CD4-positive, alpha-beta T cell treated with Interleukin-12 subunit alpha and Interleukin-12 subunit beta, for 1 hour (primary cell): ENCODE results near the gene RNF145.
A peak's percentile ranks its signal among the peaks of the same experiment; 100 is the strongest.
"Not testable (repeated sequence)": the region's sequence is repeated elsewhere in the genome, so short reads cannot be mapped to it uniquely, and the experiment has no call there.

Source experiments
- DNase-seq: peaks from one replicate; pipeline ENCODE4 v3.0.0-alpha.2; 2020

The RNF145 gene, protein sequence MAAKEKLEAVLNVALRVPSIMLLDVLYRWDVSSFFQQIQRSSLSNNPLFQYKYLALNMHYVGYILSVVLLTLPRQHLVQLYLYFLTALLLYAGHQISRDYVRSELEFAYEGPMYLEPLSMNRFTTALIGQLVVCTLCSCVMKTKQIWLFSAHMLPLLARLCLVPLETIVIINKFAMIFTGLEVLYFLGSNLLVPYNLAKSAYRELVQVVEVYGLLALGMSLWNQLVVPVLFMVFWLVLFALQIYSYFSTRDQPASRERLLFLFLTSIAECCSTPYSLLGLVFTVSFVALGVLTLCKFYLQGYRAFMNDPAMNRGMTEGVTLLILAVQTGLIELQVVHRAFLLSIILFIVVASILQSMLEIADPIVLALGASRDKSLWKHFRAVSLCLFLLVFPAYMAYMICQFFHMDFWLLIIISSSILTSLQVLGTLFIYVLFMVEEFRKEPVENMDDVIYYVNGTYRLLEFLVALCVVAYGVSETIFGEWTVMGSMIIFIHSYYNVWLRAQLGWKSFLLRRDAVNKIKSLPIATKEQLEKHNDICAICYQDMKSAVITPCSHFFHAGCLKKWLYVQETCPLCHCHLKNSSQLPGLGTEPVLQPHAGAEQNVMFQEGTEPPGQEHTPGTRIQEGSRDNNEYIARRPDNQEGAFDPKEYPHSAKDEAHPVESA

DNA sequence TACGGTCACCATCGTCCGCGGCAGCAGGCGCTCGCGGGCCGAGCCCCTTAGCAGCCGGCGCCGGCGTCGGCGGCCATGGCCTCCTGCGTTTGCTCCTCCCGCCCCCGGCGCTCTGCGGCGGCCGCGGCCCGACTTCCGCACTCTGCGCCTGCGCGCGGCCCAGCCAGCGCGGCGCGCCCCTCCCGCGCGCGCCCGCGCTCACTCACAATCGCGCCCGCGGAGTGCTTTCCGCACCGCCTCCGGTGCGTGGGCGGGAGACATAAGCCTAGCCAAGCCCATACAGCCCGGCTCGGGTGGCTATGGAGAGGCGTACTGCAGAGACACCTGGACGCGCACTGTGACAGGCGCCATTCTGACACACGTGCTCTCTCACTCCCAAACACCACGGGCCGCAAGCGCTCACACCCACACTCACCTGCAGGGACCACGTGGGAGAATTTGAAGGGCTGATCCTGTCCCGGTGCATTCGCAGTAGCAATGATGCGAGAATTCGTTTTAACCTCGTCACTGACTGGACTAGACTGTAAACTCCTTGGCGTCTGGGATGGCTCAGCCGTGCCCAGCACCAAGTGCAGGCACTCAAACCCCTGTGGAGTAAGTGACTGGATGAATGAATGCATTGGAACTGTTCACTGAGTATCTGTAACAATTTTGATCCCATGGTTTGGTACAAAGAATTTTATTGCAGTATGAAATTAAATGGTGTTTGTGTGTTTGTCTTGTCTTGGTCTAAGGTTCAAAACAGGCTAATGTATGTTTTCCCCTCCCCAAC, at the start of gene RNF145:
RNF145 (minus strand) TSS at position 116 of the 772 bp plus-strand sequence. CDS start 5,936 bp downstream, outside the sequence.
- DNase-seq = peak; percentile 94

DNA sequence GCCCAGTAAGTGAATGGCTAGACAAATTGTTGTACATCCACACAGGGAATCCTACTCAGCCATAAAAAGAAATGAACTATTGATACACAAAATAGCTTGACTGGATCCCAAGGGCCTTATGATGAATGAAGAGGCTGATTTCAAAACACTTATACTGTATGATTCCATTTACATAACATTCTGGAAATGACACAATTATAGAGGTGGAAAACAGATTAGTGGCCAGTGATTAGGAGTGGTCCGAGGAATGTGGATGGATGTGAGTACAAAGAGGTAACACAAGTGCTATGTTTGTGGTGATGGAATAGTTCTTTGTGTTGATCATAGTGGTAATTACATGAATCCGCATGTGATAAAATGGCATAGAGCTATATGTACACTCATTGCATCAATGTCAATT, 49.0 kb upstream of the RNF145 start:
- DNase-seq = no peak

DNA sequence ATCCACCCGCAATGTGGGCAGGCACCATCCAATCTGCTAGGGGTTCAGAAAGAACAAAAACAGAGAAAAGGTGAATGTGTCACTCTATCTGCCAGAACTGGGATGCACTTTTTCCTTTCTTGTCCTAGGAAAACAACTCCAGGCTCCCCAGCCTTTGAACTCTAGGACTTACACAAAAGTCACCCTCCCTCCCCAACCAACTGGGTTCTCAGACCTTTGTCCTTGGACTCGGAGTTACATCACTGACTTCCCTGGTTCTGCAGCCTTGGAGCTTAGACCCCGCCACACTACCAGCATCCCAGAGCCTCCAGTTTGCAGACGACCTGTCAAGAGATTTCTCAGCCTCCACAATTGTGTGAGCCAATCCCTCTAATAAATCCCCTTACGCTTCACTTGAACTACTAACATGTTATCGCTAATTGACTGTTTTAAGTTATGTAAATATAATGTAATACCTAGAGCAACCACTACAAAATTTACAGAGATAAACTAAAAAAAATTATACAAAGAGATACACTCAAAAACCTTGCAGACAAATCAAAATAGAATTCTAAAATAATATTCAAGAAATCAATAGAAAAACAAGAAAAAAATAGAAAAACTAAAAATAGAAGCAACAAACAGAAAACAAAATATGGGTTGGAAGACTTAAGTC, 48.4 kb upstream of the RNF145 start:
- DNase-seq = no peak

- no peak for DNase-seq
Observed at GRCh38 chr5:159257007-159257406, 47.7 kb upstream of the RNF145 start.

- DNase-seq = no peak
Observed at GRCh38 chr5:159252195-159252594, 42.8 kb upstream of the RNF145 start.

DNA sequence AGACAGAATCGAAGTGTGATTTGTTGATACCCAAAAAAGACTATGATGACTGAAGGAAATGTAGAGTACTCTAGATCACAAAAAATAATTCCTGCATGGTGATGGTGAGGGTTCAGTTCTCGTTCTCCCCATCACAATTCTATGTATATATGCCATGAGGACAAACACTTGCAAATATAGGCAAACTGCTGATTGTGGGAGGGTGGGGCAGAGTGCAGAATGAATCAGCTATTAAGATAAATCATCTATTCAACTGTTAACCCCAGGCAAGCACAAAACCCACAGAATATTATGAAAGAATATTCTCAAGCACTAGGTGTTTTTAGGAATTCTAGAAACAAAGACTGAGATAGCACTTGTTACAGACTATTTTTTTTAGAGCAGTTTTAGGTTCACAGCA, 39.8 kb upstream of the RNF145 start:
- DNase-seq = no peak

DNA sequence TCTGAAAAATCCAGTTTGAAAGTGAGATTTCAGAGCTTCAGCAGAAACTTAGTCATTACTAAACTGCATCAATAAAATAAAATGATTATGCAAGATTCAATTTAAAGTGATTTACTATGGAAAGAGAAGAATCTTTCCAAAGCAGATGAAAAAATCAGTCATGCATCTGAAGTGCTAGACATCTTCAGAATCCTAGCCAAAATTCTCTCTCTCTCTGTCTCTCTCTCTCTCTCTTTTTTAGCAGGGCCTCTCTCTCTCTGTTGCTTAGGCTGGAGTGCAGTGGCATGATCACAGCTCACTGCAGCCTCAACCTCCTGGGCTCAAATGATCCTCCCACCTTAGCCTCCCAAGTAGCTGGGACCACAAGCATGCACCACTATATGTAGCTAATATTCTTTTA, 35.5 kb upstream of the RNF145 start:
- DNase-seq = no peak

DNA sequence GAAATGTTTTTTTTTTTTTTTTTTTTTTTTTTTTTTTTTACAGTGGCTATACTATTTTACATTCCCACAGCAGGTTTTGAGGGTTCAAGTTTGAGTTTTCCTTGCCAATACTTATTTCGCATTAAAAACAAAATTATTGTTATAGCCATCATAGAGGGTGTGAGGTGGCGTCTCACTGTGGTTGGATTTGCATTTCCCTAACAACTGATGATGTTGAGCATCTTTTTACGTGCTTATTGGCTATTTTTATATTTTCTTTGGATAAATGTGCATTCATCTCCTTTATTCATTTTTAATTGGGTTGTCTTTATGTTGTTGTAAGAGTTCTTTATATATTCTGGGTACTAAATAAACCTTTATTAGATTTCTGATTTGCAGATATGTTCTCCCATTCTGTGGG, 34.8 kb upstream of the RNF145 start:
- no peak for DNase-seq

DNA sequence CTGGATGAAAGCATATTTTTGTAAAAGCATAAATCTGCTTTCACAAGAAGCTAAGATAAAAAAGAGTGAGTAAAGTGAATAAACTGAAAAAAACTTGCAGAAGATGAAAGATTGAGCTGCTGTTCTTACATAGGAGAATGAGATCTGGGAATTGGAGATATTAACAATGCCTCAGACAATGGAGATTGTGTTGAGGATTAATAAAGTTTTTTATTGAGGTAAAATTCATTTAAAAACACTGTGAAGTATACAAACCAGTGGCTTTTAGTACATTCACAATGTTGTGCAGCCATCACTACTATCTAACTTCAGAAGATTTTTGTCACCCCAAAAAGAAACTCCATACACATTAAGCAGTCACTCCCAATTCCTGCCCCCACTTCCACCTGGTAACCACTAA, 34.0 kb upstream of the RNF145 start:
- no peak for DNase-seq

DNA sequence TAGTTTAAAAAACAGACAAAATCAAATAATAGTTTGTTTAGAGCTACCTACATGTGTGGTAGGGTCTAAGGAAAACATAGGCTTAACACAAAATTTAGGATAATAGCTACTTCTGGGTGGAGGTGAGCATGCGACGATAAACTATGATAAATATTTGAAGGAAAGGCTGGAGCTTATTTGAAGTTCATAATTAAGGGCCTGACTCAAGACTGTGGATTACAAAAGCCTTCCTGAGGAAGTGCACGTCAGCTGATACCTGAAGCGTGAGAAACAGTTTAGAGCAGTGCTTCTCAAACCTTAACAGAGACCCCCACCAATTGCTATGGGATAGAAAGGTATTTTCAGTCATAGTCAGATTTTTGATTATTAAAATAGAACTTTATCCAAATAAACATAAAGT, 33.3 kb upstream of the RNF145 start:
- no peak for DNase-seq

DNA sequence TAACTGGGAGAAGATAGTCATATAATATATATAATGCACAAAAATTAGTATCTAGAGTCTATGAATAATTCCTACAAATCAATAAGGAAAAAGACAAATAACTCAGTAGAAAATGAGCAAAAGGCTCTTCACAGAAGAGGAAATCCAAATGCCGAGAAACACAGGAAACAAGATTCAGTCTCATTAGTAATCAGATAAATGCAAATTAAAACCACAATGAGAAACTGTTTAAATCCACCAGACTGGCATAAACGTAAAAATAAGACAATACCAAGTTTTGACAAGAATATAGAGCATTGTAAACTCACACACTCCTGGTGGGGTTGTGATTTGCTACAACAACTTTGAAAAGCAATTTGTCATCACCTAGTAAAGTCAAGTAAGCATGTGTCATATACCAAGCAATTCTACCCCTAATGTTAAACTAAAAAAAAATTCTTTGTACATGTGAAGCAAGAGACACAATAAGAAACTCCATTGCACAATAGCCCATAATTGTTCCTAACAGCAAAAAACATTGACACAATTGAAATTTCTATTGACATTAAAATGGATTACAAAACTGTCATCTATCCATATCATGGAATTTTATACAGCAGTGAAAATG, 32.7 kb upstream of the RNF145 start:
- no peak for DNase-seq

DNA sequence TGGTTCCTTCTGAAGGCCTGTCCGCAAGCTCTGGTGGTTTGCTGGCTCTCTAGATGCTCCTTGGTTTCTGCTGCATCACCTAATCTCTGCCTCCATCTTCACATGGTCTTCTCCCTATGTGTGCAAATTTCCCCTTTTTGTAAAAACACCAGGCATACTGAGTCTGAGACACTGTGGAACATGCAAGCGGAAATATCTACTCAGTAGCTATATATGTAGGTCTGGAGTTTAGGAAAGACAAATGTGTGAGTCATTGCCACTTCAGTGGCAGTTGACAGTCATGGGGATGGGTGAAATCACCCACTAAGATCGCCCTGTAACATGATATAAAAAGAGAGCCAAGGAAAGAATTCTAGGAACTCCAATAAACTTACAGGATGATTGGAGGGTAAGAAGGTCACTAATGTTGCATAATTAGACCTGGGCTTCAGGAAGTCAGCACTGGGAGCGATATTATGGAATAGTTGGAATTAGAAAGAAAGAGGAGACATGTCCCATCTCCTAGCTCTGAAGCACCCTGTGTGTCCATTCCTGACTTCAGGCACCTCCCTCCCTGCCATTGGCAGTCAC, 31.0 kb upstream of the RNF145 start:
- no peak for DNase-seq

DNA sequence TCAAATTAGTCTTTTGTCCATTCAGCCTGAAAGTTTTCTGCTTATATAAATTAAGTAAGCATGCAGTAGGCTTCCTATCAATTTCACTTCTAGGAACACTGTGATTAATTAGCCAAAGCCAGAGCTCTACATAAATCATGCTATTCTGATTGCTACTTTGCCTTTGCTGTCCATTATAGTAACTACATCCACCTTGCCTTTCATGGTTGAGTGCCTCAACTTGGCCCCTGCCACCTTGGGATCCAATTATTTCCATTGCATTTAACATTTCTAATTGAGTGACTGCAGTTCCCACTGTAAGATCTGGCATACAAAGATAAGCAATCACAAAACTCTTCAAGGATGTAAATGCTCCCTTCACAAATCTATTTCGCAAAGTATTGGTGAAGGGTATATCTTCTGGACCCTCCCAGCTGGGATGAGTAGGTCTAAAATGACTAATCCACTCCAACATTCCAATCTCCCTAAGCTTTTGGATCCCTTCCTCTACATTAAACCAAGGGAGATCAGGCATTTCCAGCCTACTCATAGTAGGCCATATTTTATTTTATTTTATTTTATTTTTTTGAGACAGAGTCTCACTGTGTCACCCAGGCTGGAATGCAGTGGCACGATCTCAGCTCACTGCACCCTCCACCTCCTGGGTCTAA, 26.6 kb upstream of the RNF145 start:
- DNase-seq = not testable (repeated sequence)

- DNase-seq = no peak
Observed at GRCh38 chr5:159231167-159231566, 21.8 kb upstream of the RNF145 start.

DNA sequence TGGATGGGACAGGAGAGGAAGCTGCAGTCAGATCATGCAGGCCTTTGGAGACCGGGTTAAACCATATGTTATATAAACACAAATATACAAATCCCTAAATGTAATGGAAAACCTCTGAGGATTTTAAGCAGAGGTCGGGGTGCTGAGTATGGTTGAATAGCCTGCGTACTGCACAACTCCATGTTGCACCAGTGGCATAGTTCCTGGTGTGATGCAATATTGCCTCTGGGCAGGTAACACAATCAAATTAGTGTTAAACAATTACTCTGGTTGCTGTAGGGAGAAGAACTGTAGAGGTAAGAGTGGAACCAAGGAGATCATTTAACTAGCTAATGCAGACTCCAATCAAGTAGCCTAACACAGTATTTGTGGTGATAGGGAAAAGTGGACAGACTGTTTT, 21.3 kb upstream of the RNF145 start:
- no peak for DNase-seq

GRCh38 chr5:159228097-159228496, 18.7 kb upstream of the RNF145 start:
- DNase-seq = not testable (repeated sequence)

- DNase-seq = no peak
Observed at GRCh38 chr5:159227452-159227851, 18.1 kb upstream of the RNF145 start.

DNA sequence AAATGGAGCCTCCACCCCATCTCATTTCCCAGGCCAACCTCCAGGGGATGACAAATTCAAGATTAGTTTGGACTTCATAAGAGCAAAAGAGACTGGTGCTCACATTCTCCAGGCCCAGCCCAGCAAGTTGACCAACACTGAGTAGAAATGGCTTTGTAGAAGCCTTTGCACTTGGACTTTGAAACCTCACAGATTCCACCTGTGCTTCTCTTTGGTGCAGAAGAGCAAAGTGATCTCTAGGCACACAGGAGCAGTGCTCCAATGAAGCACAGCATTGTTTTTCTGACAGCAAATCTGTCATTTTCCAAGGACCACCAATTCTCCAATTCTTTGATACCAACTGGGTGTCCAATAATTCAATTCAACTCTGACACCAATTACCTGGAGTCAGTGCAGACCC, 17.1 kb upstream of the RNF145 start:
- DNase-seq = no peak

GRCh38 chr5:159224471-159224870, 15.1 kb upstream of the RNF145 start:
- no peak for DNase-seq

- no peak for DNase-seq
Observed at GRCh38 chr5:159223469-159223868, 14.1 kb upstream of the RNF145 start.

GRCh38 chr5:159220206-159220605, 10.9 kb upstream of the RNF145 start:
- no peak for DNase-seq

DNA sequence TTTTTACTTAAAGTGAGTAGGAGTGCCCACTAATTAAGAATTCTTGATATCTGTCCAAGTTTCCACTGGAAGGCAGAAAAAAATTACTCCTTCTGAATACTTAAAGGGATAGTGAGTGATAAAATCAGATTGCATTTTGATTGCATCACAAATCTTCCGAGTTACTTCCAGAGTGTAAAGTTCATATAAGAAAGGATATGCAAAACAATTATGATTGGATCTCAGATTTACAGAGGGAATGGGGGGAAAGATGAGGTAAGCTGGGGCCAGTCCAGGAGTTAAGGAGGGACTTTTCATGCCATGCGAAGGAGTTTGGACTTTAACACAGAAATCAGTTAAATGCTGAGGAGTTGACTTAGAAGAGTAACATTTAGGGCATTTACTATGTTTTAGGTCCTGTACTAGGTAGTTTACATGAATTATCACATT, 9.3 kb upstream of the RNF145 start:
- no peak for DNase-seq
